Lower lobe of right lung (tissue), 2 donors: ENCODE data around the gene ZNF865. TPM values are rescaled to one million over a fixed set of nuclear protein-coding genes. Genes with fewer than 3 reads are reported as not detected.
A peak's percentile ranks its signal among the peaks of the same experiment; 100 is the strongest.

ENCODE experiments used
- ATAC-seq, 2 donors: fragments of 200-7000 bp; cut with Tn5 transposase; one replicate each; pipeline ENCODE4 v1.9.1; 2020 to 2022; ENCODE audit warnings: mild to moderate bottlenecking in 2 of 2, moderate library complexity in 2 of 2
- DNase-seq: peaks from one replicate; pipeline ENCODE4 v3.0.0-alpha.2; 2020
- H3K27ac ChIP-seq: fragments of 200-600 bp; one replicate; pipeline ENCODE4 v1.8.0; 2022
- H3K27me3 ChIP-seq: fragments of 200-600 bp; one replicate; pipeline ENCODE4 v1.8.0; 2022; ENCODE audit warnings: low read depth
- H3K36me3 ChIP-seq: fragments of 200-600 bp; one replicate; pipeline ENCODE4 v1.8.0; 2022; ENCODE audit warnings: mild to moderate bottlenecking
- H3K4me1 ChIP-seq: fragments of 200-600 bp; one replicate; pipeline ENCODE4 v1.8.0; 2022
- H3K4me3 ChIP-seq: fragments of 200-600 bp; one replicate; pipeline ENCODE4 v1.8.0; 2022; ENCODE audit warnings: mild to moderate bottlenecking
- H3K9me3 ChIP-seq: fragments of 200-600 bp; one replicate; pipeline ENCODE4 v1.8.0; 2022
- CTCF ChIP-seq: fragments of 200-600 bp; IDR thresholded peaks from one replicate; pipeline ENCODE4 v1.8.0; 2022; ENCODE audit warnings: antibody characterized with exemption, mild to moderate bottlenecking
- intact Hi-C: fragments of 100-400 bp; cut with DNase I; formaldehyde crosslinking; loops from one replicate; pipeline ENCODE4 v1.11.0; 2022
- total RNA-seq: library from RNA; stranded (reverse); fragmentation: NEBNext Ultra II Directional; extraction: Animal tissue kit (Norgen Biotek cat#: 25700); gene quantifications from one replicate; pipeline ENCODE4 v1.2.1, GENCODE V29; 2021
- donor health status: DM: no; HTN: yes; CAD: no; lungs with severe emphysema.

The ZNF865 gene
- total RNA-seq, 1 donor from 2014 or later: 16.5 TPM

DNA sequence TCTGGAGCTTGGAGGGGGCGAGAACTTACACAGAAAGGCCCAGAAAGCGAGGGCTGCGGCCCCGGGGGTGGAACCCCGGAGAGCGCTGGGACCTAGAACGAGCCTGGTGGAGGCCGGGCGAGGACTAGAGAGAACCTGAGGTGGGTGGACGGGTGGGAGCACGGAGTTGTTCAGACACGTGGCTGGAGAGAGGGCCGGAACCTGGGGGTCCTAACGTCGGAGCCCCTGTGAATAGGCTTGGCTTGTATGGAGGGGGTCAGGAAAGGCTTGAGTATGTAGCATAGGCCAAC, 38.4 kb downstream of the ZNF865 start:
- ATAC-seq: no peak
- Histone ChIP-seq H3K4me3 (peak overlapping the region; percentile 82), H3K27me3 (no peaks in the 10 kb centered on the region), H3K36me3 (peaks cover 12% of the 10 kb centered on the region), H3K27ac (peak overlapping the region; percentile 81), H3K4me1 (peaks cover 61% of the 10 kb centered on the region), H3K9me3 (no peaks in the 10 kb centered on the region)
- TF ChIP-seq CTCF: no peak
- intact Hi-C loops: no loop called here
- DNase-seq: peak; percentile 52

GRCh38 chr19:55644191-55644833, 38.9 kb downstream of the ZNF865 start:
- intact Hi-C loops: no loop called here
- H3K4me1 ChIP-seq: peaks cover 61% of the 10 kb centered on the region
- ATAC-seq (no peak), DNase-seq (no peak)
- peak overlapping the region; percentile 81 for H3K27ac ChIP-seq
- H3K4me3 ChIP-seq: peak overlapping the region; percentile 82
- no peaks in the 10 kb centered on the region for H3K27me3 ChIP-seq
- no peak for TF ChIP-seq CTCF
- peaks cover 12% of the 10 kb centered on the region for H3K36me3 ChIP-seq
- H3K9me3 ChIP-seq: no peaks in the 10 kb centered on the region

DNA sequence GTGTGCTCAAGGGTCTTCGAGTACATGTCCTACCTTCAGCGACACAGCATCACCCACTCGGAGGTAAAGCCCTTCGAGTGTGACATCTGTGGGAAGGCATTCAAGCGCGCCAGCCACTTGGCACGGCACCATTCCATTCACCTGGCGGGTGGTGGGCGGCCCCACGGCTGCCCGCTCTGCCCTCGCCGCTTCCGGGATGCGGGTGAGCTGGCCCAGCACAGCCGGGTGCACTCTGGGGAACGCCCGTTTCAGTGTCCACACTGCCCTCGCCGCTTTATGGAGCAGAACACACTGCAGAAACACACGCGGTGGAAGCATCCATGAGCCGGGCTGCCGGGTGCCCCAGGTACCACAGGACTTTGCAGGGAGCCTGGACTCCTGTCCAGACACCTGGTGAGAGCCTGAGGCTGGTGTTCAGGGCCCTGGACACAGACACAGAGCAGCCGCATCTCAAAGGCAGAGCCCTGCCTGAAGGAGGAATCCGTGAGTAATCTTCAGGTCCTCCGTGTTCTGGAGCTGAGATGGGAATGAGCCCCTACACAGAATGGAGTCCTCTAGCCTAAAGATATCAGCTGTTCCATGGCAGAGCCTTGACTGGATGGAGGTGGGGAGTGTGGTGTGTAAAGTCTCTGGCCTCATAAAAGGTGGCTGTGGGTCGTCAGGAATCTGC, 39.5 kb downstream of the ZNF865 start:
- DNase-seq (no peak), ATAC-seq (no peak)
- Histone ChIP-seq H3K4me3 (peak overlapping the region; percentile 82), H3K4me1 (peaks cover 57% of the 10 kb centered on the region), H3K9me3 (no peaks in the 10 kb centered on the region), H3K36me3 (peaks cover 12% of the 10 kb centered on the region), H3K27ac (no peak overlapping the region), H3K27me3 (no peaks in the 10 kb centered on the region)
- intact Hi-C loops: no loop called here
- TF ChIP-seq CTCF: no peak

DNA sequence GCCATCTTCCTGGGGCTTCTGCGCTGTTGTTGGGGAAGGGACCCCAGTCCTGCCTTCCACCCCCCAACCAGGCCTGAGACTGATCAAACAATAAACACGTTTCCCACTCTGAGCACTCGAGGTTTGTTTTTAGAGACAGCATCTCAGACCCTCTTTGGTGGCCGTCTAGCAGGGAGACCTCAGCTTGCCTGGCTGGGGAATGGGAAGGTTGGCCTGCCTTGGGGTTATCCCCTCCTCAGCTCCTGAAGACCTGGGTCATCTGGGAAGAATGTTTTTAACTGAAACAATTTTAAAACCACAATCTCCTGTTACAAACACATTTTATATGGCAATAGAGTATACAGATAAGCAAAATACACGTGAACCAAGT, 40.0 kb downstream of the ZNF865 start:
- H3K27ac ChIP-seq: no peak overlapping the region
- no peaks in the 10 kb centered on the region for H3K27me3 ChIP-seq
- DNase-seq (no peak), ATAC-seq (no peak)
- TF ChIP-seq CTCF: no peak
- intact Hi-C loops: no loop called here
- peaks cover 52% of the 10 kb centered on the region for H3K4me1 ChIP-seq
- H3K4me3 ChIP-seq: no peak overlapping the region
- H3K36me3 ChIP-seq: peaks cover 12% of the 10 kb centered on the region
- H3K9me3 ChIP-seq: no peaks in the 10 kb centered on the region

GRCh38 chr19:55646889-55647731, 41.7 kb downstream of the ZNF865 start:
- ATAC-seq (no peak), DNase-seq (no peak)
- Histone ChIP-seq H3K27me3 (no peaks in the 10 kb centered on the region), H3K4me1 (peaks cover 45% of the 10 kb centered on the region), H3K9me3 (no peaks in the 10 kb centered on the region), H3K36me3 (peaks cover 12% of the 10 kb centered on the region), H3K4me3 (peak overlapping the region; percentile 90), H3K27ac (peak overlapping the region; percentile 84)
- intact Hi-C loops: no loop called here
- no peak for TF ChIP-seq CTCF
